Myocyte (in vitro differentiated cells): ENCODE results near the gene CCRL2. TPM values are rescaled to one million over a fixed set of nuclear protein-coding genes. Genes with fewer than 3 reads are reported as not detected.
A peak's percentile ranks its signal among the peaks of the same experiment; 100 is the strongest.
"Not testable (repeated sequence)": the region's sequence is repeated elsewhere in the genome, so short reads cannot be mapped to it uniquely, and the experiment has no call there.

Experiments used
- DNase-seq: peaks from one replicate; pipeline ENCODE4 v3.0.0-alpha.2; 2012; ENCODE audit warnings: low read depth
- total RNA-seq: library from RNA; depleted of rRNA; stranded (reverse); fragments of >200 nt; gene quantifications from 2 replicates; pipeline ENCODE4 v1.2.3, GENCODE V29; 2014

Gene CCRL2
- total RNA-seq, 1 donor from 2014 or later, result 0.78 TPM

GRCh38 chr3:46378426-46378942 is 28.6 kb upstream of the CCRL2 start:
- peak; percentile 76 for DNase-seq

- DNase-seq, result peak; percentile 67
Observed at GRCh38 chr3:46380471-46381221, 26.4 kb upstream of the CCRL2 start.

DNA sequence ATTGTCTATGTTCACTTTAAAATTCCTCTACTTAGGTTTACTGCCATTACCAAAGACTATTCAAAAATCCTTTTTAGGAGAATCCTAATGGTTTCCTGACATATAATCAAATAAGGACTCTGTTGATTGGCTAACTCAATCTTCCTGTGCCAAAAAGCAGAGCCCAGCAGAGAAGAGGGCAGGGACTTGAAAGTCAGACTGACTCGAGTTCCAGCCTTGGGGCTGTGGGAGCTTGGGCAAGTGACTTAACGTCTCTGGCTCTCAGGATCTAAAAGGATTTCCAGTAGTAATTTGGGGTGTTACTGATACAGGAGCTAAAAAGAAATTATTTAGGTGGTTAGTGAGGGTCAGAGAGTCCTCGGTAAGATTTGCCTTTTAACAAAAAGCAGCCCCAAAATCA is 25.4 kb upstream of the CCRL2 start:
- DNase-seq, result no peak

DNA sequence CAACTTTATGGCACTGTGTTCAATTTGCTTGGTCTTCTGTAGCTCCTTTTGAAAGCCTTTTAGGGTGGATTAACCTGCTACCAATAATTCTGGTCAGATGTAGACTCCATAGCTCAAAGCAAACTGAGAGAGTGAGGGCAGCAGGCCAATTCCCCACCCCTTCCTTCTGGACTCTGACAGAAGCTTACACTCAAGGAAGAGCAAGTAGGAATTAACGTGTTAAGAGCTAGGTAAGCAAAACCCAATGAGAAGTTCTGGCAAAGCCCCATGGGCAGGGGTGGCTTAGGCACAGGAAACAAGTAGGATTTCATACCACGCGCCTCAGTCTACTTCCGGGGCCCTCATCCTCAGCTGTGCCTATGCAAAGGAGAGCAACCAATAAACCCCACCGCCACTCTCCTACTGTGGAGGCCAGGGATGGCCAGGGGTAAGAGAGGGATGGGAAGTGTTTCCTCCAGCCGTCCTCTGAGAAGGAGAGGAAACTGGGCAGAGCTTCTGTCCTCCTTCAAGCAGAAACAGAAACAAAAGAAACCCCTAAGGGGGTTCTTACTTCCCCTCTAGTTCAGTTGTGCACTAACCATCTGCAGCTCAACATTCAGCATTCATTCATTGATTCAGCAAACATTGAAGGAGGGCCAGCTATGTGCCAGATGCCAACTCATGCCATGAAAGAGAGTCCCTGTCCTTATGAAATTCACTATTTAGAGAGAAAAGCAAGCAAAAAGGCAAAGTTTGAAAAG is 23.7 kb upstream of the CCRL2 start:
- DNase-seq, result no peak

GRCh38 chr3:46383951-46384330 is 23.1 kb upstream of the CCRL2 start:
- DNase-seq, result no peak

DNA sequence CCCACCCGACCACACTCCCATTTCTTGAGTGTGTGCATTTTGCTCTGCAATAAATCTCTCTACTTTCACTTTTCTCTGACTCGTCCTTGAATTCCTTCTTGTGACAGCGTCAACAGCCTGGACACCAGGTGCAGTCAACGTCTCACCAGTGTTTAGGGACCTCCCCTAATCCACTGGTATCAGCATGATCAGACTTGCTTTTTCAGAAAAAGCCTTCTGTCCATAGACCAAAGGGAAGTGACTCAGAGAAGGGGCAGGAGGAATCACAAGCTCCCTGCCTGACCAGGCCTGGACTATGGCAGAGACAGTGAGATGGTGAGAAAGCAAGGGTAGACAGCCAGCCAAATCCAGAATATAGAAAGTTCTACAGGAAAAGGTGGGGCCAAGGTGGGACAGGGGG is 20.9 kb upstream of the CCRL2 start:
- peak; percentile 55 for DNase-seq

- DNase-seq, result not testable (repeated sequence)
Observed at GRCh38 chr3:46388847-46389246, 18.2 kb upstream of the CCRL2 start.

- DNase-seq, result no peak
Observed at GRCh38 chr3:46389306-46389705, 17.8 kb upstream of the CCRL2 start.

- not testable (repeated sequence) for DNase-seq
Observed at GRCh38 chr3:46391526-46391925, 15.5 kb upstream of the CCRL2 start.

- DNase-seq, result no peak
Observed at GRCh38 chr3:46393011-46393410, 14.0 kb upstream of the CCRL2 start.

DNA sequence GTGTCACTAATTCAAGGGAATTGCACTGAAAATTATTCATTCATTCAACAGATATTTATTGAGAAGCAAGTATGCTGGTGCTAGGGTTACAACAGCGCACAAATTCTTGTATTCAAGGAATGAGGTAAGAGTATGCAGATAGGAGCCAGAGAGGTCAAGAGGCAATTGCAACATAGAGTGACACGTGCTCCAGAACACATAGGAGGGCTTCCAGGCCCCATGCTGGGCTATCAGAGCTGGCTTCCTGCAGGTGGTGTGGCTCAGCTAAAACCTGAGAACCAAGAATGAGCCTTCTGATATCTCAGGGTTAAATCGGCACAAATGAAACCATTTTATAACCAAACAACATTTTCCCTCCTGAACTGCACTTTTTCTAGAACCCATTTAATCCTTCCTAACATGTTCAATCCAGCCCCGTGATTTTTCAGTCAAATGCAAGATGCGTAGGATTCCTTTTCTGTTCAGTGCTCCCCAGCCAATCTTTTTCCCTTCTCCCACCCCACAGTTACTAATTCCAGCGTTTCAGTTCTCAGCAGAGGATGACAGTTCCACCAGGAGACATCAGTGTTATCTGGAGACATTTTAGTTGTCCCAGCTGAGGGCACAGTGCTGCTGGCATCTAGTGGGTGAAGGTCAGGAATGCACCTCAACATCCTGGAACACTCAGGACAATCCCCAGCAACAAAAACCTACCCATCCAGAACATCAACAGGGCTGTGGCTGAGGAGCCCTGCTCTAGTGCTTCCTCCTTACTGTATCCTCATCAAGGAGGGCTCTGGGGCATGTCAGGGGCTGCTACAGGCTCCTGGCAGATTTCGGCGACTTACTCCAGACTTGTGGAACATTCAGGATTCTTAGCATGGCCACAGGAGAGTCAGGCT is 13.3 kb upstream of the CCRL2 start:
- DNase-seq, result no peak

GRCh38 chr3:46395210-46395661 is 11.8 kb upstream of the CCRL2 start:
- DNase-seq, result no peak

DNA sequence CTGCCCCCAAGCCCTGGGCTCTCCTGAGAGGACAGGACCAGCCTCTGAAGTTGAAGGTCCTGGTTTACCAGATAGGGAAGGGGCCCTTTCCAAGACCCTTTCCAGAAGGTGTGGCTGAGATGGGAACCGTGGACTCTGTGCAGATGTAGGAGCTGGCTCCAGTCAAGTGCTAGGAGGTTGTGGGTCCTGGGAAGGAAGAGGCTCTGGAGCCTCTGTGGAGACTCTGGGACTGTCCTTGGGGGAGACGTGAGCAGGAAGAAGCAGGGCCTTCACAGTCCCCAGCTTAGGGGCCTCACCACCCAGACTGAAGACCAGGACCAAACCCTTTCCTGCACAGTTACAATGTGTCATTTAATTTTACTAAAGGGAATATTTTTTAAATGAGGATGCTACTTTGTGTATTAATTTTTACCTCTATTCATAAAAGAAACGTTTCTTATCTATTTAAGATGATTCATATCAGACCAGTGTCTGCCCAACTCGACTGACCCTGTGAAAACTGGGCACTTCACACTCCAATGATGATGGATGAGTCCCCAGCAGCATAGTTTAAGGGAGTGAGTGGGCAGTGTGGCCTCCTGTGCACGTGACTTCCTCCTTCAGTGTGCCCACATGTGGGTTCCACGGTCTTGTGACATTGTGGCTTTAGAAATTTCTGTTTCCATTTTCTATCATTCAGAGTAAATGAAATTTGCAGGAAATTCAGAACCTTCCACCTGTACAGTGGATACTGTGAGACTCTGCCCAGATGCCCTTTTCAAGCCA is 11.1 kb upstream of the CCRL2 start:
- no peak for DNase-seq

GRCh38 chr3:46397111-46397510 is 9.9 kb upstream of the CCRL2 start:
- no peak for DNase-seq

- no peak for DNase-seq
Observed at GRCh38 chr3:46398186-46398955, 8.7 kb upstream of the CCRL2 start.

DNA sequence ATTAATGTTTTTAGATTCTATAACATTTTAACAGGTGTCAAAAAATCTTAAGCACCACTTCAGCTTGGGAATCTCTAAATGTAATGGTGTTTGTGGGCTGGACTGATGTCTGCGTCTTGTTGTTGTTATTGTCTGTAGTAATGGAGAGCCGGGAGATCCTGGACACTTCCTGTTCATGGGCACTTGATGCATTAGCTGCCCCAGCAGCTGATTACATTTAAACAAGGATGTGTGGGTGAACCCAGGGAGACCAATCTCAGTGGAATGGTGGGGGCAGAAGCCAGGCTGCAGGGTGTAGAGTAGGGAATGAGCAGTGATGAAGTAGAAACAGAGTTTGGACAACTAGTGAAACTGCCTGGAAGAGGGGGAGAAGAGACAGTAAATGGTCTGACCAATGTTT is 8.0 kb upstream of the CCRL2 start:
- no peak for DNase-seq

- DNase-seq, result no peak
Observed at GRCh38 chr3:46399557-46399956, 7.5 kb upstream of the CCRL2 start.

DNA sequence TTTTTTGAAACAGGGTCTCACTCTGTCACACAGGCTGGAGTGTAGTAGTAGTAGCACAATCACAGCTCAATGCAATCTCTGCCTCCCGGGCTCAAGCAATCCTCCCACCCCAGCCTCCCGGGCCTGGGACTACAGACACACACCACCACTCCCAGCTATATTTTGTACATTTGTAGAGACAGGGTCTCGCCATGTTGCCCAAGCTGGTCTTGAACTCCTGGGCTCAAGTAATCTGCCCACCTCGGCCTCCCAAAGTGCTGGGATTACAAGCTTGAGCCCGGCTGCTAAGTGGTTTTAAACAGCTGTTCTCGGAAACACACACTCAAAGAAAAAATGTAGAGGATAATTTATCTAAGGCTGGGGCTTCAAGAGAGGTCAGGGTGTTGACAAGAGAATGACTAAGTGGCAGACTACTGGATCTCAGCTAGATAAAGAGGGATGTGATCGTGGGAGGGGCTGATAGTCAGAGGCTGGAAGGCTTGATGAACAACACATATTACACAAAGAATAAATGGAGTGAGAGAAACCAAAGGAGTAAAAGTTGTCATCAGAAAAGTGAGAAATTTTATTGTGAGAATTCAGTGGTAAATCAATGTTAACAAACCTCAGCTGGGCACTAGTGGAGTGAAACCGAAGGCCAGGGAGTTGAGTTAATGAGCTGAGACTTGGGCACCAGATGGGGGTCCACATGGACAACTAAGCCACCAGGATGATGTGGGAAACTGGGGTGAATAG is 6.9 kb upstream of the CCRL2 start:
- DNase-seq, result peak; percentile 80

GRCh38 chr3:46400846-46401245 is 6.2 kb upstream of the CCRL2 start:
- DNase-seq, result no peak
